Measurements from ENCODE around the gene ZCCHC24.

Gene ZCCHC24

DNA sequence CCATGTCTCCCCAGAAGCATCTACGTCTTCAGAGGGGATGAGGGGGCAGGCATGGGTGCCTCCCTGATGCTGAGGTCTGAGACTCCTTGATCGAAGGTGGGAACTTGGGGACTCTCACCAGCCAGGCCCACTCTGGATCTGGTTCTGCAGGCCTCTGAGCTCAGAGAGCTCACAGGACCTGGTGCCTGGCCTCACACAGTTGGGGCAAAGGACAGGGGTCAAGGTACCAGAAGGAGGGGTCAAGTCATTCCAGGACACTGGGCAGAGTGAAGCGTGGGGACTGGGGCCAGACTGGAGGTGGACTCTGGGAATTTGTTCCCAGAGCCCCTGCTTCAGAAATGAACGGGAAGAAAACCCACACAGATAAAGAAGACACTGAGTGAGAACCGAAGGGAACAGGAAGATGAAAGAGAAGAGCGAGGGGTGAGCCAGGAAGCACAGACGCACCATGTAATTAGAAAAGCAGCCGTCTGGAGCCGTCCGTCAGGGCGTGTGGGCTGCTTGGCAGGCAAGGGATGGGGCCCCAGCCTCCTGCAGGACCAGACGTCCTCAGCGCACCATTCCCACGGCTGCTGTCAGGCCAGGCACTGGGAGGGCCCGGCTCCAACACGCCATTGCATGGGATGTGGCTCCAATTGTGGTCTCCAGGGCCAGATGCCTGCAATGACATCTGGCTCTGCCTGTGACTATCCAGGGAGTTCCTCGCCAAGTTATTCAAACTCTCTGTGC is 47.7 kb downstream of the ZCCHC24 start:
- no peak for DNase-seq (ENCODE audit: low spot score)

GRCh38 chr10:79397051-79397450 is 48.4 kb downstream of the ZCCHC24 start:
- DNase-seq (ENCODE audit: low spot score) = no peak

DNA sequence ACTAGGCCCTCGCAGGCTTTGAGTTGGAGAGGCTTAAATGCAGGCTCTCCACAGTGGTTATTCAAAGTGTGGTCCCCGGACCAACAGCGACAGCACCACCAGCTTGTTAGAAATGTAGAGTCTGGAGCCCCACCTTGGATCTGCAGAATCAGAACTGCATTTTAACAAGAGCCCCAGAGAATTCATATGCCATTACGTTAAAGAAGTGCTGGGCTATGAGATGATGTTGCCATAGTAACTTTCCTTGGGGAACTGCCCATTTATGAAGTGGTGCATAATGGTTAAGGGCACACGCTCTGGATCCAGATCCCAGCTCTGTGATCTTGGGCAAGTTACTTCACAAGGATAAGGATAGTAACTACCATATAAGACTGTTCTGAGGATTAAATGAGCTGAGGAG is 48.9 kb downstream of the ZCCHC24 start:
- no peak for DNase-seq (ENCODE audit: low spot score)

- DNase-seq (ENCODE audit: low spot score) = no peak
Measured at GRCh38 chr10:79394664-79395063, 50.8 kb downstream of the ZCCHC24 start.

GRCh38 chr10:79393924-79394610 is 51.4 kb downstream of the ZCCHC24 start:
- DNase-seq (ENCODE audit: low spot score) = no peak

- no peak for DNase-seq (ENCODE audit: low spot score)
Measured at GRCh38 chr10:79393221-79393923, 52.1 kb downstream of the ZCCHC24 start.

- no peak for DNase-seq (ENCODE audit: low spot score)
Measured at GRCh38 chr10:79392506-79393176, 52.8 kb downstream of the ZCCHC24 start.

DNA sequence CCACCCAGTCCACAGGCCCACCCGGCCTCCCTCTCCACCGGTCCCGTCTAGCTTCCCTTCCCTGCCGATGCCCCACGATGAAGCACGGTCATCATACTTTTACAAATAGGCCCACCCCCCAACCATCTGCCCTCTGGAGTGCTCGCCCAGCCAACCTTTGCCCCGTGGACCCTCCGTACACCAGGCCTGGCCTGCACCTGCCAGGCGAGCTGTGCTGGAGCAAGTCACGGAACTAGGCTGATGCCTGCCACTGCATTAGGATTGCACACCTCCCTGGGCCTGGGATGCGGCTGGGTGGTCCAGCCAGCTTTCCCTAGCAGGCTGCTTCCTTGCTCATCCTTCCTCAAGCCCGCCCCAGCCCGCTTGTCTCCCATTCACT is 53.4 kb downstream of the ZCCHC24 start:
- DNase-seq (ENCODE audit: low spot score) = no peak

DNA sequence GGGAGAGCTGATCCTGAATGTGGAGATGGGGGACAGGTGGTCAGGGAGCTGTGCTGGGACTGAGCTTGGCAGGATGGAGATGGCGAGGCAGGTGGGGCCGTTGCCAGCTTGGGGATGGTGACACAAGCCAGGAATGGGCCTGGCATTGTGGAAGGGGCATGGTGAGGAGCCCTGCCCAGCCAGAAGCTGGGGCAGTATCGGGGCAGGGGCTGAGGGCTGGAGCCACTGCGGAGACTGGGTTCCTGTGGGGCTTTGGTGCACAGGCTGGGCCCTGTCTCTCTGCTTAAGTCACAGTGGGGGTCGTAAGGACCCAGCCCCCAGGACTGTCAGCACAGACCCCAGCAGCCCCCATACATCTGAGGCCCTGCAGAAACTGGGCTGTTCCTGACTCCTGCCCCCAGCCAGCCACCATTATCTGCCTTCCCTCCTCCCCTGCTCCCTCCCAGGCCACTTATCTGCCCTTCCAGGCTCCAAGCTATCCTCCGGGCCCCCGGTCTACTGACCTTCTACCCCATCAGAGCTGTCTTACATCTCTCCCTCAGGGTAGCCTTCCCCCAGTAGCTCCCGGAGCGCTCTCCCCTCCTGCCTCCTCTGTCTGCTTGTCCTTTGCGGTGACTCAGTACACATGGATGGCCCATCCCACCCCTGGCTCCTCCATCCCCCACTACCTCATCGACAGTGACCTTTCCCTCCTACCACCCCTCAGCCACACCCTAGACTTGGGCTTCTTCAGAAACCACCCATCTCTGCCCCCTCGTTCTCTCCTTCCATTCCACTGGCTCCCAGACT is 54.0 kb downstream of the ZCCHC24 start:
- DNase-seq (ENCODE audit: low spot score) = no peak

DNA sequence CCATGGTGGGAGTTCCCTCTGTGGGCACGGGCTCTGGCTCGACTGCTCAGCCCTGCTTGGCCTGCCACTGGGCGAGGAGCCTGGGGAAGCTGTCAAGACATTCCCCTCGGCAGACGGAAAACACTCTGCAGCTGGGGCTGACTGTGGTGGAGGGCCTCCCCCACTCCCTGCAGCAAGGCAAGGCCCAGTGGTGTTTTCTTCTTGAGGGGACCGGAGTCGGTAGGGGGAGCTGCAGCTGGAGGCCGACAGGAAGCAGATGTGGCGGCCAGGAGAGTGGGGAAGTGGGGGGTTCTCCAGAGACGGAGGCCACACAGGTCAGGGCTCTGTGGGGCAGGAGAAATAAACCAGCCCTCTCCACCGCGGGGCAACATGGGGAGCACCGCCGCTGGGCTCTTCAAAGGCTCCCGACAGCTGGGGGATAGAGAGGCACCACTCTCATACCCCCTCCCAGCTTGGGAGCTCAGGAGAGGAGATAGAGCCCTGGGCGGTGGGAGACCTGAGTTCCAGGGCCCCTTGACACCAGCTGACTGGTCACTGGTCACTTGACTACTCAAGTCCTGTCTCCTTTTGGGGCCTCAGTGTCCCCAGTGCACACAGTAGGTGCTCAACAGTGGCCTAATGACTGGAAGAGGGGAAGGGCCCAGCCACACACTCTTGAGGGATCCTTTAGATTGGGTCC is 54.7 kb downstream of the ZCCHC24 start:
- DNase-seq (ENCODE audit: low spot score) = peak; percentile 63

DNA sequence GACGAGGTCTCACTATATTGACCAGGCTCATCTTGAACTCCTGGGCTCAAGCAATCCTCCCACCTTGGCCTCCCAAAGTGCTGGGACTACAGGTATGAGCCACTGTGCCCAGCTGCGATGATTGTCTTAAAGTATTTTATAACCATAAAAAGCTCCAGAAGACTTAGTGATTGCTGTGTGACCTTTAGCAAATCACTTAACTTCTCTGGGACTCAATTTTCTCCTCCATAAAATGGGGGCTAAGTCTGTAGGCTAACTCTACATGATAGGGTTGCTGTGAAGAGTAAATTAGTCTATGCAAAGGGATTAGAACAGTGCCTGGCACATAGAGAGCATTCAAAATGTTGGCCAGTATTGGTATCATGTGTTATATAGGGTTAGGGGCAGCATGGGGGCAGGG is 55.4 kb downstream of the ZCCHC24 start:
- DNase-seq (ENCODE audit: low spot score) = no peak

DNA sequence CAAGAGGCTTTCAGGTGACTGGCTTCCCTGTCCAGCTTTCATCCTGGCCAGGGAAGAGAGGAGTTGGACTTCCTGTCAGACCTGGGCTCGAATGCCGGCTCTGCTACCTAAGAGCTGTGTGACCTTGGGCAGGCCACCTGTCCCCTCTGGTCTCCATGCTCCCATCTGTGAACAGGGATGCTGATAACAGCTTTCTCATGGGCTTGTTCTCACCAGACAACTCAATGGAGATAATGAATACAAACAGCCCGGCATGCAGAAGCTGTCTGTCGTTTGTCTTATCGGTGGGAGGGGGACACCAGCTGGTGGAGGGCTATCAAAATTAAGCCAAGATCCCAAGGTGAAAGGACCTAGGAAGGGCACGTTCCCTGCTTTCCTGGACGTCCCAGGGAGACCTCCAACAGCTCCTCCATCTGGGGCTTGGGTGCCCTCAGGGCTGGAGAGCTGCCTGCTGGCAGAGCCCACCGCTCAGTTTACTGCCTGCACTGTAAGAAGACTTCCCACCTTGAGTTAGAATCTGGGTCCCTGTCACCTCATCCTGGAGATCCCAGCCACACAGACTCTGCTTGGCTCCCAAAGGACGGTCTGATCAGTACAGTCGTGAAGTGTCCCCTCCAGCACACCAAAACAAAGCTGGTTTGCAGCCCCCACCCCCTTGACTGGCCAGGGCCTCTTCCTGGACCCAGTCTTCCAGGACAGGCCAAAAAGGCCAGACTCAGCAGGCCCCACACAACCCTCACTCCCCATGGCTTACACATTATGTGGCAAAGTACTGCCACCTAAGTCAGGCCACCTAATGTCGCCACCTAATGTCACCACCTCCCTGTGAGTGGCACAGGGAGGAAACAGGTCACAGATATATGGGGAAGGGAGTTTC is 57.2 kb downstream of the ZCCHC24 start:
- no peak for DNase-seq (ENCODE audit: low spot score)

DNA sequence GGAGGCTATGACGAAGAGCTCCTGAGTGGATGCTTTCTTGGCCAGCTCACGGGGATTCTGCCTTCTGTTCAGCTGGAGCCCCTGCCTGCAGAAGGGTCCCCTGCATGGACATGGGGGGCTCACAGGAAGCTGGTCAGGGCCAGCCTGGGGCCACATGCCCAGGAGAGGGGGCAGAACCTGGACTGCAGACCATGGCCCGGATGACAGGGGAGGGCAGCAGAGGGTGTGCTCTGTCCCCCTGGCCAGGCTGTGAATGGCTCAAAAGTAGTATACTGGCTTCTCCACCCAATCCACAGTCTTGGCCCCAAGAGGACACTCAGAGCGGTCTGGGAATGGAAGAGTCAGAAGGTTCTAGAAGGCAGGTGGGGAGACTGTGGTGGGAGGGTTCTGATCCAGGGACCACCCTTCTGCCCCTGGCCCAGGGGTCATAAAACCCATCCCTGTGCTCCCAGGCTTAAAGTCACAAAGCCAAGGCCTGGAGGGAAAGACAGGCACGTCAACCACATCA is 57.9 kb downstream of the ZCCHC24 start:
- DNase-seq (ENCODE audit: low spot score) = no peak

DNA sequence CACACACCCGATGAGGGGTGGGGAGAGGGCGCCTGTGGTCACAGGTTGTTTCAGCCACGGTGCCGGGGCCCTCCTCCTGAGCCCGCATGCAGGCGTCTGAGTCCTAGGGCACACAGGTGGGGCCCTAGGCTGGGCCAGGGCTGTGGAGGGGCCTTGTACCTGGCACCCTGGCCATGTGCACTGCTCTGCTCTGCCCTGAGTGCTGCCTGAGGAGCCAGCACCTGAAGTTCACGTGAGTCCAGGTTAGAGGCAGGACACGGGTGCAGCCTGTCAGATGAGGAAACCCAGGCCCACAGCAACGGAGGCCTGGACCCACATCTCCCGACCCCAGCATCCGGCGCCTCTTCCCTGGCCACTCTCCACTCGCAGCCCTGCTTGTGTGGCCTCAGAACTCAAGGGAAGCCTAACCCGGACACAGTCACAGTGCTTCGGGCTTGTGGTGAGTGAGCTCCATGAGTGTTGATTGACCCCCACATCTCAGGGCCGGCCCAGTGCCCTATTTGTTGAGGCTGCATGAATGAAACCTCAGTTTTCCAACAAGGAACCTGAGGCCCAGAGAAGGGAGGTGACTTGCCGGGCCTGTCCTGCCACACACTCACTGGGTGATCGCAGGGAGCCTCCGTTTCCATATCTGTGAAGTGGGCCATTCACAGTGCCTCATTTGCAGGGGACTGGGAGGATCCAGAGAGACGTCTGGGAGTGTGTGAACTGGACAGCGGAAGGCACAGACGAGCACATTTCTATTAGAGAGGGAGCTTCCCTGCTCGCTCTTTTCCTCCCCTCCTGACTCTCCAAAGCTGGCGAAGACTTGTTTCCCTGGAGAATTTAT is 58.6 kb downstream of the ZCCHC24 start:
- DNase-seq (ENCODE audit: low spot score) = no peak

DNA sequence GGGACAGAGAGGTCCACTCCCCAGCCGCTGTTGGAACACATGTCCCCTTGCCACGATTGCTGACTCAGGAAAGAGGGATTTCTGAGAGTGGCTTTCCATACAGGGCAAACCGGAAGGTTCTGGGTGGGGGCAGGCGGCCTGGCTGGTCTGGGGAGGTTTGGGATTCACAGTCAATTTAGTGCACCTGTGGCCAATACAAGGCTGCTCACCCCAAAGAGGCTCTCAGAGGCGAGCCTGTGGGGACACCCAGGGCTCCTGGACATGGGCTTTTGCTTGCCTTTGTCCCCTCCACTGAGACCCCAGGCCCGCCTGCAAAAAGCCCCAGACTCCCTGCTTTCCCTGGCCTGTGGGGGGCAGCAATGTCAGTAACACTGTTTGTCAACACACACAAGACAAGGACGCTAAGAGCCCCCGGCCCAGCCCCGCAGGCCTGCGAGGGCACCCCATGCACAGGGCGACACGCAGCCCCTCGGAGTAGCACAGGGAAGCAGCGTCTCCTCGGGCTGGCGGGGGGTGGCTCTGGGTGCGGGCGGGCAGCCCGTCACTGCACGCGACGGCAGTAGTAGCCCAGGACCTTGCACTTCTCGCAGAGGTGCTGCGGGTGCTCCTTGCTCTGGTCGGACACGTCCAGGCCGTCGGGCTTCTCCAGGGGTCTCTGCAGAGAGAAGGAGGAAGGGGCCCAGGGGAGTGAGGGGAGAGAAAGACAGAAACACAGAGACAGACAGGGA is 59.5 kb downstream of the ZCCHC24 start:
- no peak for DNase-seq (ENCODE audit: low spot score)

DNA sequence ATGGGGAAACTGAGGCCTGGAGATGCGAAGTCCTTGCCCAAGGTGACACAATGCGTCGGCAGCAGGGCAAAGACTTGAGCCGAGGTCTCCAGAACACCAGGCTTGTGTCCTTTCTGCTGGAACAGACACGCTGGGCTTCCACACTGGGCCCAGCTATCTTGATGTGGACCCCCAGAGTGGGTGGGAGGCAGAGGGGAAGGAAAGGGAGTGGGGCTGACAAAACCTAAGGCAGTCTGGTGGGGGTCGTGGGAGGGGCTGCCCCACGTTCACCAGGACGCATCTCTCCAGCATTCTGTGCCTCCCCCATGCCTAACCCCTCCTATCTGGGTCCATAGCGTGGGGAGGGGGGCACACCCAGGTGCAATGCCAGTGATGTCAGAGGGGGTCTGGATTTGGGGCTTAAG is 60.0 kb downstream of the ZCCHC24 start:
- DNase-seq (ENCODE audit: low spot score) = no peak

GRCh38 chr10:79384773-79385391 is 60.5 kb downstream of the ZCCHC24 start:
- no peak for DNase-seq (ENCODE audit: low spot score)
